ENCODE results near the gene SCAMP4. TPM values are rescaled to one million over a fixed set of nuclear protein-coding genes. Genes with fewer than 3 reads are reported as not detected.

SCAMP4 gene
- total RNA-seq, 2 experiments from 2014 or later: 23.1 to 25.1 TPM

DNA sequence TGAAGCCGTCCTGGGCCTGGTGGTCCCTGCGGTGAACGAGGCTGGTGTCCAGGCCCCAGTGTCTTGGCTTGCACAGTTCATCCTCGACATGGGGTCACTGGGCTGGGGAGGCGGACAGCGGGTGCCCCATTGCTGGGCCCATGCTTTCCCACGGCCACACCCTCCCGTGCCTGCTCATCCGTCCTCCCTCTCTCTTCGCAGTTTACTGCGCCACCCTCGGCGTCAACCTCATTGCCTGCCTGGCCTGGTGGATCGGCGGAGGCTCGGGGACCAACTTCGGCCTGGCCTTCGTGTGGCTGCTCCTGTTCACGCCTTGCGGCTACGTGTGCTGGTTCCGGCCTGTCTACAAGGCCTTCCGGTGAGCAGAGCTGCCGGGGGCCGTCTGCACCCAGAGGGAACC, 12.7 kb downstream of the SCAMP4 start:
- DNase-seq: no peak
- Mint-ChIP-seq H3K27me3 (no peaks in the 10 kb centered on the region), H3K27ac (no peak overlapping the region)

DNA sequence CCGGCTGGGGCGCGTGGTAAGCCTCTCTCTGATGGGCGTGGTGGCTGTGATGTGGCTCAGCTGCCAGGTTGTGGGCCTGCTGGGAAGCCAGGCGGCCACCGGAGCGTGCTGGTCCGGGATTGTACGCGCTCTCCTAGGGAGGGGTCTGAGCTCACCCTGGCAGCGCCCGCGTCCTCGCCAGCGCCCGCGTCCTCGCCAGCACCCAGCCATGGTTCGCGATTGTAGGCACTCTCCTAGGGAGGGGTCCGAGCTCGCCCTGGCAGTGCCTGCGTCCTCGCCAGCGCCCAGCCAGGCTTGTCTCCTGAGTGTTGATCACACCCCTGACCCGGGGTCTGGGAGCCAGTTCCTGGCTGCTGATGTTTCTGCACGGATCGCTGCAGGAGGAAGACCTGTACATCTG, 13.8 kb downstream of the SCAMP4 start:
- Mint-ChIP-seq H3K27ac (no peak overlapping the region), H3K27me3 (no peaks in the 10 kb centered on the region), H3K4me3 (no peak overlapping the region), H3K4me1 (ENCODE audit: low read depth) (peaks cover 5% of the 10 kb centered on the region), H3K36me3 (ENCODE audit: low read depth) (peaks cover 4% of the 10 kb centered on the region), H3K9me3 (no peaks in the 10 kb centered on the region)
- CTCF ChIA-PET: interaction anchor here (0.5 to 0.6 kb wide), 2 partner anchors 10 to 123 kb away, joined by 3 read pairs; no protein-coding TSS in a partner anchor
- POLR2A ChIA-PET: interaction anchor here (1.2 kb wide), 1 partner anchor 45 kb away, joined by 3 read pairs; no protein-coding TSS in a partner anchor
- DNase-seq (no peak), ATAC-seq (no peak)
- TF ChIP-seq, protein P1, sequence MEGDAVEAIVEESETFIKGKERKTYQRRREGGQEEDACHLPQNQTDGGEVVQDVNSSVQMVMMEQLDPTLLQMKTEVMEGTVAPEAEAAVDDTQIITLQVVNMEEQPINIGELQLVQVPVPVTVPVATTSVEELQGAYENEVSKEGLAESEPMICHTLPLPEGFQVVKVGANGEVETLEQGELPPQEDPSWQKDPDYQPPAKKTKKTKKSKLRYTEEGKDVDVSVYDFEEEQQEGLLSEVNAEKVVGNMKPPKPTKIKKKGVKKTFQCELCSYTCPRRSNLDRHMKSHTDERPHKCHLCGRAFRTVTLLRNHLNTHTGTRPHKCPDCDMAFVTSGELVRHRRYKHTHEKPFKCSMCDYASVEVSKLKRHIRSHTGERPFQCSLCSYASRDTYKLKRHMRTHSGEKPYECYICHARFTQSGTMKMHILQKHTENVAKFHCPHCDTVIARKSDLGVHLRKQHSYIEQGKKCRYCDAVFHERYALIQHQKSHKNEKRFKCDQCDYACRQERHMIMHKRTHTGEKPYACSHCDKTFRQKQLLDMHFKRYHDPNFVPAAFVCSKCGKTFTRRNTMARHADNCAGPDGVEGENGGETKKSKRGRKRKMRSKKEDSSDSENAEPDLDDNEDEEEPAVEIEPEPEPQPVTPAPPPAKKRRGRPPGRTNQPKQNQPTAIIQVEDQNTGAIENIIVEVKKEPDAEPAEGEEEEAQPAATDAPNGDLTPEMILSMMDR (IDR thresholded peaks at IDR 0.05): no peak
- intact Hi-C loops (cut with micrococcal nuclease): no loop called here

More for the DNA sequence above, 12.7 kb downstream of the SCAMP4 start:
- ChIA-PET CTCF (no interaction called here), POLR2A (interaction anchor here (1.1 to 1.2 kb wide), 2 partner anchors 41 to 46 kb away, joined by 3 read pairs; no protein-coding TSS in a partner anchor)
- Mint-ChIP-seq H3K9me3 (no peaks in the 10 kb centered on the region), H3K4me3 (no peak overlapping the region), H3K4me1 (ENCODE audit: low read depth) (peaks cover under 1% of the 10 kb centered on the region), H3K36me3 (ENCODE audit: low read depth) (peaks cover 4% of the 10 kb centered on the region)
- ATAC-seq: no peak
- TF ChIP-seq, protein P1 (IDR thresholded peaks at IDR 0.05): no peak
- intact Hi-C loops (cut with micrococcal nuclease): no loop called here

DNA sequence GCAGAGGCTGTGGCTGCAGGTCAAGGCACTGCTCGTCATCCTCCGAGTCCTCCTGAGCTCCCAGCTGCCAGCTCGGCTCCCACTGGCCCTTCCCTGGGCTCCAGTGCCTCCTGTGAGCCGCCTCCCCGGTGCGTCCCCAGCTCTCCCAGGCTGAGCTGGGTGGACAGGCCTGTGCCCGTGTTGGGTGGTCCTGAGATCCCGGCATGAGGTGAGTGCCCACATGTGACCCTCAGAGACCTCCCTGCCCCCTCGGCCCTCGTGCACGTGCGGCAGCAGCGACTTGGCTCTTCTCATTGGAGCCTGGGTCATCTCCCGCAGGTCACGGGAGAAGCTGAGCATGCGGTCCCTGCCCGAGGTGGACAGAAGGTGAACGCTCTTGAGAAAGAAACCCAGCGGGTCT, 15.4 kb downstream of the SCAMP4 start:
- Mint-ChIP-seq H3K9me3 (no peaks in the 10 kb centered on the region), H3K27me3 (no peaks in the 10 kb centered on the region), H3K4me3 (no peak overlapping the region), H3K36me3 (ENCODE audit: low read depth) (peaks cover 4% of the 10 kb centered on the region), H3K4me1 (ENCODE audit: low read depth) (peaks cover 5% of the 10 kb centered on the region), H3K27ac (no peak overlapping the region)
- intact Hi-C loops (cut with micrococcal nuclease): no loop called here
- ChIA-PET POLR2A (interaction anchor here (0.7 to 1.3 kb wide), 2 partner anchors 22 to 41 kb away, joined by 3 read pairs; no protein-coding TSS in a partner anchor), CTCF (no interaction called here)
- DNase-seq: no peak
- ATAC-seq: no peak
- TF ChIP-seq, protein P1 (IDR thresholded peaks at IDR 0.05): no peak

DNA sequence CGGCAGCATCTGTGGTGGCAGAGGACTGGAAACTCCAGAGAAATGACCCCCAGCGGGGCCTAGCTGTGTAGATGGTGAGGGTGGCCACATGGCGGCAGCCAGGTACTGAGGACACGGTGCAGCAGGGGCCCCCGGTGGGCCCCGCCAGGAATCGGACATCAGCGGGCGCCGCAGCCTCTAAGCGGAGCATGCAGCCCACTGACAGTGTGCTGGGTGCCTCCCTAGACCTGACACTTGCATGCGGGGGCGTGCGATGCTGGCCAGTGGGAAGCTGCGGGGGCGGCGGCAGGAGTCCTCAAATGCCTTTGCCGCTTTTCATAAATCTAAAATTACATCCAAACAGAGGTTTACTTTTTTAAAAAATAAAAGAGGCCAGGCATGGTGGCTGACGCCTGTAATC, 16.1 kb downstream of the SCAMP4 start:
- no peak for DNase-seq
- Mint-ChIP-seq H3K27me3 (no peaks in the 10 kb centered on the region), H3K4me3 (no peak overlapping the region), H3K4me1 (ENCODE audit: low read depth) (peaks cover 5% of the 10 kb centered on the region), H3K36me3 (ENCODE audit: low read depth) (peaks cover 4% of the 10 kb centered on the region), H3K9me3 (no peaks in the 10 kb centered on the region), H3K27ac (no peak overlapping the region)
- TF ChIP-seq, protein P1 (IDR thresholded peaks at IDR 0.05): no peak
- POLR2A ChIA-PET: no interaction called here
- CTCF ChIA-PET: no interaction called here
- intact Hi-C loops (cut with micrococcal nuclease): no loop called here
- ATAC-seq: no peak

- intact Hi-C loops (cut with micrococcal nuclease): no loop called here
- TF ChIP-seq, protein P1 (IDR thresholded peaks at IDR 0.05): no peak
- Mint-ChIP-seq H3K4me3 (no peak overlapping the region), H3K4me1 (ENCODE audit: low read depth) (peaks cover 5% of the 10 kb centered on the region), H3K9me3 (no peaks in the 10 kb centered on the region), H3K36me3 (ENCODE audit: low read depth) (peaks cover 4% of the 10 kb centered on the region), H3K27ac (no peak overlapping the region), H3K27me3 (no peaks in the 10 kb centered on the region)
- DNase-seq: no peak
- ChIA-PET CTCF (no interaction called here), POLR2A (no interaction called here)
- ATAC-seq: peak; percentile 20
These were observed 16.6 kb downstream of the SCAMP4 start for GRCh38 chr19:1921825-1922224.
